ENCODE results near the gene ZMIZ1. TPM values are rescaled to one million over a fixed set of nuclear protein-coding genes. Genes with fewer than 3 reads are reported as not detected.

Gene ZMIZ1
- polyA plus RNA-seq, 2 of the 4 experiments (the other 2 are of a cell fraction) = 8.1 to 30.3 TPM

DNA sequence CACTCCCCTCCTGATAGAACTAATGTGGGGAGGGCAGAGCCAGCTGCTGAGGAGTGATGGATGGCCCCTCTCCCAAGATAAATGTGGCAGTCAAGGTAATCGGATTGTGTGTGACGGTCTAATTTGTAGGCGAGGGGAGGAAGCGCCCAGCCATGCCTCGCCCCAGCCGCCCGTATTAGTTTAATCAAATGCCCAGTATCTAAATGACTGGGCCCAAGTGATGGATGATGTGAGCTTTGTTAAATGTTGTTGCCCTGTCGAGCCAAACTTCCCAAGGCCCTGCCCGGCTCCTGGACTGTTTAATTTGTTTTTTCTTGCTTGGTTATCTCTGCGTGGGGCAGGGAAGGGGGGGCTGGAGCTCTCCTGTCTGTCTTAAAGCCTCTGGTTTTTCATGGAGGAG, 190.1 kb downstream of the ZMIZ1 start:
- DNase-seq (ENCODE audit: low read depth in 1 of 2, low spot score in 1 of 2) (no peak), FAIRE-seq (no peak), ATAC-seq (no peak)
- 95% methylated on average over 10 of the region's 10 CpGs for WGBS (ENCODE audit: missing lambda C conversion rate)
- no peak overlapping the region for H3K27ac ChIP-seq
- no peak overlapping the region for H3K4me2 ChIP-seq
- no peaks in the 10 kb centered on the region for H3K4me1 ChIP-seq
- no peak overlapping the region for H3K4me3 ChIP-seq
- ChIA-PET POLR2A (no interaction called here), CTCF (interaction anchor here (1.1 to 1.3 kb wide), 2 partner anchors 10 to 14 kb away, joined by 3 to 4 read pairs; no protein-coding TSS in a partner anchor)
- no peaks in the 10 kb centered on the region for H3K9me3 ChIP-seq
- TF ChIP-seq CBX8 (IDR thresholded peaks at IDR 0.05) (no peak), FOXS1 (CRISPR knock-in tag; IDR thresholded peaks at IDR 0.05) (no peak), JUN (IDR thresholded peaks at IDR 0.05) (no peak), EHMT2 (IDR thresholded peaks at IDR 0.05; ENCODE audit: low read depth) (no peak), ZNF302 (CRISPR knock-in tag; IDR thresholded peaks at IDR 0.05) (no peak), KDM1A (IDR thresholded peaks at IDR 0.05; ENCODE audit: low read depth) (no peak), NPAS2 (CRISPR knock-in tag; IDR thresholded peaks at IDR 0.05; ENCODE audit: borderline replicate concordance) (no peak), RNF2 (IDR thresholded peaks at IDR 0.05; ENCODE audit: borderline replicate concordance, low read depth) (no peak), MAFK (IDR thresholded peaks at IDR 0.05; ENCODE audit: partially characterized antibody) (no peak), BHLHE40 (IDR thresholded peaks at IDR 0.05; ENCODE audit: low read depth, low read length) (no peak), MAX (IDR thresholded peaks at IDR 0.05) (no peak), FOSB (CRISPR knock-in tag; IDR thresholded peaks at IDR 0.05) (no peak)

DNA sequence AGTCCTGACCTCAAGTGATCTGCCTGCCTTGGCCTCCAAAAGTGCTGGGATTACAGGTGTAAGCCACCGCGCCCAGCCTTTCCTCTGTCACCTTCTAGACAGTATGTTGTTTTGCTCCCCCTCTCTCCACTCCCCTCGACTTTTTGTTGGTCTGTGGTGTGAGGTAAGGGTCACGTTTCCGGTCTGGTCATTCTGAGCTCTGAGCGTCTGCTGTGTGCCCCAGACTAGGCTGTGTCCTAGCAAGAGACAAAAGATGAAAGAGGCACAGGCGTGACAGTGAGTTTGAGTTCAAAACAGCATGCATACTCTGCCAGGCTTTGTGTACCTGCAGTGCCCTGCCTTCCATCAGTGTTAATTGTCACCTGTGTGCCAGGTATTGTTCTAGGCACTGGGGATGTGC, 191.1 kb downstream of the ZMIZ1 start:
- ATAC-seq (no peak), DNase-seq (ENCODE audit: low read depth in 1 of 2, low spot score in 1 of 2) (no peak), FAIRE-seq (no peak)
- POLR2A ChIA-PET = no interaction called here
- CTCF ChIA-PET = interaction anchor here (1.3 kb wide), 1 partner anchor 15 kb away, joined by 3 read pairs; no protein-coding TSS in a partner anchor
- no peaks in the 10 kb centered on the region for H3K4me1 ChIP-seq
- H3K27ac ChIP-seq = no peak overlapping the region
- TF ChIP-seq JUNB (IDR thresholded peaks at IDR 0.05) (no peak), MYC (IDR thresholded peaks at IDR 0.05; ENCODE audit: borderline replicate concordance, low read length) (no peak), MAX (IDR thresholded peaks at IDR 0.05) (no peak), ZC3H11A (IDR thresholded peaks at IDR 0.05) (no peak), ZSCAN20 (CRISPR knock-in tag; IDR thresholded peaks at IDR 0.05) (no peak), KDM1A (IDR thresholded peaks at IDR 0.05; ENCODE audit: low read depth) (no peak), RCOR1 (IDR thresholded peaks at IDR 0.05; ENCODE audit: low read depth, low read length) (no peak), ZFP36 (IDR thresholded peaks at IDR 0.05; ENCODE audit: borderline replicate concordance, partially characterized antibody) (no peak), RNF2 (IDR thresholded peaks at IDR 0.05; ENCODE audit: borderline replicate concordance, low read depth) (no peak)
- TF ChIP-seq, protein P1, sequence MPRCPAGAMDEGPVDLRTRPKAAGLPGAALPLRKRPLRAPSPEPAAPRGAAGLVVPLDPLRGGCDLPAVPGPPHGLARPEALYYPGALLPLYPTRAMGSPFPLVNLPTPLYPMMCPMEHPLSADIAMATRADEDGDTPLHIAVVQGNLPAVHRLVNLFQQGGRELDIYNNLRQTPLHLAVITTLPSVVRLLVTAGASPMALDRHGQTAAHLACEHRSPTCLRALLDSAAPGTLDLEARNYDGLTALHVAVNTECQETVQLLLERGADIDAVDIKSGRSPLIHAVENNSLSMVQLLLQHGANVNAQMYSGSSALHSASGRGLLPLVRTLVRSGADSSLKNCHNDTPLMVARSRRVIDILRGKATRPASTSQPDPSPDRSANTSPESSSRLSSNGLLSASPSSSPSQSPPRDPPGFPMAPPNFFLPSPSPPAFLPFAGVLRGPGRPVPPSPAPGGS (IDR thresholded peaks at IDR 0.05) = no peak
- TF ChIP-seq, protein P2, sequence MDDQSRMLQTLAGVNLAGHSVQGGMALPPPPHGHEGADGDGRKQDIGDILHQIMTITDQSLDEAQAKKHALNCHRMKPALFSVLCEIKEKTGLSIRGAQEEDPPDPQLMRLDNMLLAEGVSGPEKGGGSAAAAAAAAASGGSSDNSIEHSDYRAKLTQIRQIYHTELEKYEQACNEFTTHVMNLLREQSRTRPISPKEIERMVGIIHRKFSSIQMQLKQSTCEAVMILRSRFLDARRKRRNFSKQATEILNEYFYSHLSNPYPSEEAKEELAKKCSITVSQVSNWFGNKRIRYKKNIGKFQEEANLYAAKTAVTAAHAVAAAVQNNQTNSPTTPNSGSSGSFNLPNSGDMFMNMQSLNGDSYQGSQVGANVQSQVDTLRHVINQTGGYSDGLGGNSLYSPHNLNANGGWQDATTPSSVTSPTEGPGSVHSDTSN (IDR thresholded peaks at IDR 0.05) = no peak
- TF ChIP-seq, protein P3, sequence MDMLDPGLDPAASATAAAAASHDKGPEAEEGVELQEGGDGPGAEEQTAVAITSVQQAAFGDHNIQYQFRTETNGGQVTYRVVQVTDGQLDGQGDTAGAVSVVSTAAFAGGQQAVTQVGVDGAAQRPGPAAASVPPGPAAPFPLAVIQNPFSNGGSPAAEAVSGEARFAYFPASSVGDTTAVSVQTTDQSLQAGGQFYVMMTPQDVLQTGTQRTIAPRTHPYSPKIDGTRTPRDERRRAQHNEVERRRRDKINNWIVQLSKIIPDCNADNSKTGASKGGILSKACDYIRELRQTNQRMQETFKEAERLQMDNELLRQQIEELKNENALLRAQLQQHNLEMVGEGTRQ (IDR thresholded peaks at IDR 0.05) = no peak
- no peaks in the 10 kb centered on the region for H3K9me3 ChIP-seq
- no peak overlapping the region for H3K4me2 ChIP-seq
- H3K4me3 ChIP-seq = no peak overlapping the region
- WGBS (ENCODE audit: missing lambda C conversion rate) = 88% methylated on average over 7 of the region's 7 CpGs
